Measurements from ENCODE around the gene FOXP1.
A peak's percentile ranks its signal among the peaks of the same experiment; 100 is the strongest.

The FOXP1 gene

GRCh38 chr3:71226565-71227269 is 356.8 kb downstream of the FOXP1 start:
- DNase-seq = peak; percentile 75

GRCh38 chr3:71225951-71226564 is 357.5 kb downstream of the FOXP1 start:
- DNase-seq = no peak

- no peak for DNase-seq
Observed at GRCh38 chr3:71225002-71225684, 358.4 kb downstream of the FOXP1 start.

GRCh38 chr3:71219744-71220638 is 363.5 kb downstream of the FOXP1 start:
- DNase-seq = no peak

- DNase-seq = no peak
Observed at GRCh38 chr3:71218508-71218907, 365.0 kb downstream of the FOXP1 start.

- DNase-seq = no peak
Observed at GRCh38 chr3:71217640-71218222, 365.8 kb downstream of the FOXP1 start.

GRCh38 chr3:71215351-71215750 is 368.2 kb downstream of the FOXP1 start:
- no peak for DNase-seq

- no peak for DNase-seq
Observed at GRCh38 chr3:71214797-71215196, 368.7 kb downstream of the FOXP1 start.

GRCh38 chr3:71214016-71214415 is 369.5 kb downstream of the FOXP1 start:
- DNase-seq = no peak

GRCh38 chr3:71211083-71211482 is 372.4 kb downstream of the FOXP1 start:
- DNase-seq = no peak

GRCh38 chr3:71210257-71211007 is 373.1 kb downstream of the FOXP1 start:
- DNase-seq = no peak

- DNase-seq = no peak
Observed at GRCh38 chr3:71208211-71209095, 375.1 kb downstream of the FOXP1 start.

- DNase-seq = no peak
Observed at GRCh38 chr3:71207632-71208031, 375.9 kb downstream of the FOXP1 start.

GRCh38 chr3:71206305-71207165 is 377.0 kb downstream of the FOXP1 start:
- no peak for DNase-seq

GRCh38 chr3:71203727-71204488 is 379.6 kb downstream of the FOXP1 start:
- no peak for DNase-seq

GRCh38 chr3:71202848-71203533 is 380.5 kb downstream of the FOXP1 start:
- no peak for DNase-seq

- no peak for DNase-seq
Observed at GRCh38 chr3:71201939-71202338, 381.6 kb downstream of the FOXP1 start.

- no peak for DNase-seq
Observed at GRCh38 chr3:71197841-71198565, 385.5 kb downstream of the FOXP1 start.
